HG03095 (cell line): Measurements from ENCODE around the gene PPP1R11.
"Not testable (repeated sequence)": the region's sequence is repeated elsewhere in the genome, so short reads cannot be mapped to it uniquely, and the experiment has no call there.

ENCODE experiments used
- ATAC-seq: cut with Tn5 transposase; IDR thresholded peaks from one replicate; pipeline ENCODE4 v1.9.1; 2021; ENCODE audit warnings: moderate library complexity; ENCODE audit not compliant: unreplicated experiment

Gene PPP1R11, protein sequence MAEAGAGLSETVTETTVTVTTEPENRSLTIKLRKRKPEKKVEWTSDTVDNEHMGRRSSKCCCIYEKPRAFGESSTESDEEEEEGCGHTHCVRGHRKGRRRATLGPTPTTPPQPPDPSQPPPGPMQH

DNA sequence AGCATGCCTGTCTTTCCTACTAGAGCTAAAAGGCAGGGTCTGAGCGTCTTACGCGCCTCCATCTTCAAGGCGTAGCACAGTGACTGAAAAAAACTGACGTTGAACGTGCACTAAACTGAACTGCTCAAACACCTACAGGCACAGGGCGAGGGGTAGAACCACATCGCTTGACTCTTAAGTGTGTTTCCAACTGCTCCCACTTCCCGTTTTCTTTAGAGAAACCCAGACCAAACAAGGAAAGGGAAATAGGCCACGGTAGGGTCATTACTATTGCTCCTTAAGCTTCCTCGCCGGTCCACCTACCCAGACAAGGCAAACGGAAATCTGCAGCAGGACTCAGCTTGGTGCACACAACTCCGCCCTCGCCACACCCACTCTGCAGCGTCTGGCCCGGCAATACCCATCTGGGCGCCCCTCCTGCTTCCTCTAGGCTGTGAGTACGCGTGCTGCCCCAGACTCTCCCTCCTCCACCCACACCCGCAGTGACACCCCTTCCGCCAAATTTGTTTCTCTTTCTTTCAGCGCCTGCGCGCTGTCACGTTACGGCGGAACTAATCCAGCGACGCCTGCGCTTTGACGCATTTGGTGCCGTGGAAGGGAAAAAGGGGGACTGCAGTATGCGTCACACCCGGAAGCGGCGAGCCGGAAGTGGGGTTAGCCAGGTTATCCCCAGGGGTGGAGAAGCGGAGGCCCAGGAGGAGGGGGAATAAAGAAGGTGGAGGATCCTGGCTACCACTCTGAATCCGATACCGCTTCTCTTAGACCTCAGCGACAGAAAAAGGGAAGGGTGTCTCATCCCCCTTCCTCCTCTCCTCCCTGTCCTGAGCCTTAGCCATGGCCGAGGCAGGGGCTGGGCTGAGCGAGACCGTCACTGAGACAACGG lies at the start of gene PPP1R11:
Gene PPP1R11 (plus strand): TSS at position 622 of the 883 bp plus-strand sequence. CDS start 213 bp downstream, at position 835.
- ATAC-seq, result peak; percentile 94

DNA sequence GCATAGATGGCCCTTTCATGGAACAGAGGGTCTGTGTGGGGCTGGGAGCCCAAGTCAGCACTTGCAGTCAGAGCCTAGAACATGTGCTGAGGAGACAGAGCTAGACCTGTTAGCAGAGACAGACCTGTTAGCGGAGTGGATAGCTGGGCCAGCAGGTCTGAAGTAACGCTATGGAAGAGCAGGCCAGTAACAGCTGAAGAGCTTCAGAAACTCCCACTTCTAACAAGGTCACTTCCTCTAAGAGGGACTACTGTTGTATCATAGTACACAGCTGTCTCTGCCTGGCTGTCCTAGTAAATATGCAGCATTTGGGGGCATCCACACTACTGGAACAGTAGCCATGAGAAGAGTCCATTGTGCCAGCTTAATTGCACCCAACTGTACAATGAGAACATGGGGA lies 47.2 kb upstream of the PPP1R11 start:
- no peak for ATAC-seq

DNA sequence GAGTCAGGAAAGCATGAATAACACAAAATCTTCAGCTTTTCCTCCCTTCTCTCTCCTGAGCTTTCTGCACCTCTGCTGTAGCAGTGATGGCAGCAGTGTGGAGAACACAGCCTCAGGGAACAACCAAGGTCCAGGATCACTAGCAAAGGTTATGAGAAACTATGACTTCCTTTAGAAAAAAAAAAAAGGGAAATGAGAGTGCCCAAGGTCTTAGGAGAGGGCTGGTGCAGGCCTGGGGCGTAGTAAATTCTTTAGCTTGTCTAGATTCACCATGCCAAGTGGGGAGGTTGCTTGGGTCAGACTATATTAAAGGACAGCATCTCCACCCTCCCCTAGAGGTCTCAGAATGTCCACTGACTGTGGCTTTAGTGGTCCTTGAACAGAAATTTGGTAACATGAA lies 46.4 kb upstream of the PPP1R11 start:
- ATAC-seq, result no peak

DNA sequence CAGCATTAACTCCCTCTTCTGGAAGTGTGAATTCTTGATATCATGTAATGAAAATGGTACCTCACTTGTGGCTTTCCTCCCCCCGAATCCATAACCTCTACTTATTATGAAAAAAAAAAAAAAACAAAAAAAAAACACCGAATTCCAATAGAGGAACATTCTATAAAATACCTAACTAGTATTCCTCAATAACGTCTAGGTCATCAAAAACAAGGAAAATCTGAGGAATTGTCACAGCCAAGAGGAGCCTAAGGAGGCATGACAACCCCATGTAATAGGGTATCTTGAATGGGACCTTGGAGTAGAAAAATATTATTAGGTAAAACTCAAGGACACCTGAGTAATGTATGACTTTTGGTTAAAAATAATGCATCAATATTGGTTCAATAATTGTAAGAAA lies 44.8 kb upstream of the PPP1R11 start:
- no peak for ATAC-seq

DNA sequence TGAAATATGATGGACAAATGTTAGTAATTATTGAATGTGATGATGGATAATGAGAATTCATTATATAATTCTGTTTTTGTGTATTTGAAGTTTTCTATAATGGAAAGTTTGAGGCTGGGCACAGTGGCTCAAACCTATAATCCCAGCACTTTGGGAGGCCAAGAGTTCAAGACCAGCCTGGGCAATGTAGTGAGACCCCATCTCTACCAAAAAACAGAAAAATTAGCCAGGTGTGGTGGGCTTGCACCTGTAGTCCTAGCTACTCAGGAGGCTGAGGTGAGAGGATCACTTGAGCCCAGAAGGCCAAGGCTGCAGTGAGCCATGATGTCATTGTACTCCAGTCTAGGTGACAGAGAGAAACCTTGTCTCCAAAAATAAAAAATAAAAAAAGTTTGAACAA lies 44.3 kb upstream of the PPP1R11 start:
- not testable (repeated sequence) for ATAC-seq

DNA sequence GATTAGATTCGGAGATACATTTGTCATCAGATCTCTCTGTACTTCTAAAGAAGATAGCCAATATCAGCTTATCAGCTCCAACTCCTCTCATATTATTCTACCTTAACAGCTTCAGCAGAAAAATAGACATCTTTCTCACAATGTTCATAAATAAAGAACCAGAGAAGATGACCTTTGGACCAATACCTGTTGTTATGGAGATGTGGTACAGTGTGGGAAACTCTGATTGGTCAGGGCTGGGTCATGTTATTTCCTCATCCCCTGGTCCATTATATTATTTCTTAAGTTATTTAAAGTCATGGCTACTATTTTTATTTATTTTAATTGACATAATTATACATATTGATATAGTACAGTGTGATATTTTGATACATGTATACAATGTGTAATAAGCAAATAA lies 41.8 kb upstream of the PPP1R11 start:
- ATAC-seq, result no peak

DNA sequence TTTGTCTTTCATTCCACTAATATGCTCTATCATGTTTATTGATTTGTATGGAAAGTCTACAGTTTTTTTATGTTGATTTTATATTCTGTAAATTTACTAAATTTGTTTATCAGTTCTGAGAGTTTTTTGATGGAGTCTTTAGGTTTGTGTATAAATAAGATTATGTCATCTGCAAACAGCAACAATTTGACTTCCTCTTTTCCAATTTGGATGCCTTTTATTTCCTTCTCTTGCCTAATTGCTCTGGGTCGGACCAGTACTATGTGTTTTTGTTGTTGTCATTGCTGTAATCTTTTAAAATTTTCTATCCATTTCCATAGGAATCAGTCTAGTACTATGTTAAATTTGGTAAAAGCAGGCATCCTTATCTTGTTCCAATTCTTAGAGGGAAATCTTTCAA lies 37.4 kb upstream of the PPP1R11 start:
- no peak for ATAC-seq

DNA sequence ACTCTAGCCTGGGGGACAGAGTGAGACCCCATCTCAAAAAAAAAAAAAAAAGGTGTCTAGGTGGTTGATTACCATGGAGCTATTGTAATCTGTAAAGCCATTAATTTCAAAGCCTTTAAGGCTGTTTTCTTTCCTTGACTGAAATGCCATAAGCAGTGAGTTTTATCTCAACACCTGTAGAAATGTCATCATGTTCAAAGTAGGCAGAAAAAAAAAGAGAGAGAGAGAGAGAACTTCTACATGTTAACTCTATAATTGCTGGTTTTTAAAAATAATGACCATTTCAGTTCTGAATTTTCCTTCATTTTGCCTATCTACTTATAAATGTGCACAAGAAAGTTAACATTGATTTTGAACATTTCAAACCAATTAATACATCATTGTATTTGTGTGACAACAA lies 35.6 kb upstream of the PPP1R11 start:
- no peak for ATAC-seq

DNA sequence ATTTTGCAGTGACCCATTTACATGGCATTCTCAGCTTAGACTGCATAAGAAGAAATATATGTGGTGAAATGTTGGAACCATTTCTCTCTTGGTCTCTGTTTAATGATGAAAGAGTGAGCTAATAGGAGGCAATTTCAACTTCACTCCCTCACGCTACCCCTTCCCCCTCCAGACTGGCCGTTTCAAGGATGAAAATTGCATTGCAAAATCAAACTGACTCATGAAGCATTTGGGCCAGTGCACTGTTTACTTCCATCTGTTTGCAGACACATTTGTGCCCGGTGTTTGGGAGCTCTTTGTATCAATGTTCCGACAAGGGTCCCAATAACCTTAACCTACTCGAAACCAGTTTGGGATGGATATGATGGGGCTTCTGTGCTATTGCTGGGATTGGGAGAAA lies 33.6 kb upstream of the PPP1R11 start:
- not testable (repeated sequence) for ATAC-seq

DNA sequence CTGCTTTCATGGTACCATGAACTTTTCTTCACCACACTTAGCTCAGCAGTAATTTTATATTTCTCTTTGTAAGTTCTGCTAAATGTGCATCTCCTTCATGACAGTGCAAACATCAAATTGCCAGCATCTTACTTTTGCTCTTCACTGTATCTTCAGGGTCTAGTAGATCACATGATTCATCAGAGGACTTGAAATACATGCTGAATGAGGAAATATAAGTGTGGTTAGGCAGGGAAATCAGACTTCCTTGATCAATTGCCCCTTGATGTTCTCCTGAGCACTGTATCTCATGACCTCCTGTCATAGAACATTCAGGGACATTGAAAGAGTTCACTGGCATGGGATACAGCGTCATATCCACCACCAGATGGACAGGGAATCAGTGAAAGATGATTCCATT lies 31.2 kb upstream of the PPP1R11 start:
- no peak for ATAC-seq

DNA sequence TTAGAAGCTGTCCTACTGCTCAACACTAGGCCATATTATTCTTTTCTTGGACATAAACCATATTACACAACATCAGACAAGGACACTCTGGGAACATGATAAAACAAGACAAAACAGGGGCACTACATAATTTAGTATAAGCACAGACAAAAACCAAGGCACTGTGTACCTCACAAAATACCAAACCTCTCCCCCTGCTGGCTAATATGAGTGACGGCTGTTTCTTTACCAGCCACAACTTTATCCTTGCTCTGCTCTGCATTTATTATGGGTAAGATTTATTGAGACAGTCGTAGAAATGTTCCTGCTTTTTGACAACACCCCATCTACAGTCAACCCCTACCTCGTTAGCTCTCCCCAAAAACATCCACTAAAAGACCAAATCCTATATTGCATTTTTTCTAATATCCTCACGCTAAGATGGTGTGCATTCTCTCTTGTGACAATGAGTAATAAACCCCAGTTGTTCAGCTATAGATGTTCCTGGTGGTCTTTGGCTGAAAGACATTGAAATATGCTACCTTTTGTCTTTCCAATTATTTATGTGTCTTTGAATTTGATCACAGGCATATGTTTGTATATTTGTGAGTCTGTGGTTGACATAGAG lies 29.7 kb upstream of the PPP1R11 start:
- ATAC-seq, result no peak

DNA sequence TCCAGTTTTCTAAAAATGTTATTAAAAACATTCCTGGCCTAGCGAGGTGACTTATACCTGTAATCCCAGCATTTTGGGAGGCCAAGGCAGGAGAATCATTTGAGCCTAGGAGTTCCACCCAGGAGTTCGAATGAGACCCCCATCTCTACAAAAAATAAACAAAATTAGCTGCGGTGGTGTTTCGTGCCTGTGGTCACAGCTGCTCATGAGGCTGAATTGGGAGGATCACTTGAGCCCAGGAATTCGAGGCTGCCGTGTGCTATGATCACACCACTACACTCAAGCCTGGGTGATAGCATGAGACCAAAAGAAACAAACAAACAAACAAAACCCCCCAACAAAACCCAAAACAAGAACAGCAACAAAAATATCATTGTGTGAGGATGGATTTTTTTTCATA lies 25.8 kb upstream of the PPP1R11 start:
- ATAC-seq, result no peak

DNA sequence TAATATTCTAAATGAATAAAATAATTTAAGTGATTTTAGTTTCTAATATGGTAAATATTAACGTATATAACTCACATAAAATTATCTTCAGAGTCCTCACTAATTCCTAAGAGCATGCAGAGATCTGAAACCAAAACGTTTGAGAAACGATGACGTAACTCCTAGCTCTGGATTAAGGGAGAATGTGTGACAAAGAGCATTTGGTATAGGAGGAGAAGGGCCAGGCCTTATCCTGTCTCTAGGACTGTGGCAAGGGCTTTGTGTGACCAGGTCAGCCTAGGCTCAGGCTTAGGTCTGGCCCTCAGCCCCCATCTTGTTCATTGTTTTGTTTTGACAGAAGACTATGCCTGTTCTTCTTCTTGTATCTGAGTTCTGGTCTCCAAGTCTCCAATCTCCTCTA lies 25.2 kb upstream of the PPP1R11 start:
- no peak for ATAC-seq

DNA sequence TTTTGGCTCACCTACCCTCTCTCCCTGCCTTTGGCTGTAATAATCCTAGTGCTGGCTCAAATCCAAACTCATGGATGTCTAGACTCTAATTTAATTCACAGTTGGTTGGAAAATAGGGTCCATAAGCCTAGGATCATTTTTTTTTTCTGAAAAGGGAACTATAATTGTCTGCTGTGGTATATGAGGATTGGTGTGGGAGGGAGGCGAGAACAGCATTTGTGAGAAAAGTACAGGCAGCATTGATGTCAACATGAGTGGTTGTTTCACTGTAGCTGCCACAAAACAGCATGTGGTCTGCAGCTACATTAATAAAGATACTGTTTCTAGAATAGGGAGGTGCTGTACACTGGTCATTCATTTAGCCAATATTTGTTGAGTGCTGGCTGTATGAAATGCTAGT lies 24.5 kb upstream of the PPP1R11 start:
- ATAC-seq, result no peak

DNA sequence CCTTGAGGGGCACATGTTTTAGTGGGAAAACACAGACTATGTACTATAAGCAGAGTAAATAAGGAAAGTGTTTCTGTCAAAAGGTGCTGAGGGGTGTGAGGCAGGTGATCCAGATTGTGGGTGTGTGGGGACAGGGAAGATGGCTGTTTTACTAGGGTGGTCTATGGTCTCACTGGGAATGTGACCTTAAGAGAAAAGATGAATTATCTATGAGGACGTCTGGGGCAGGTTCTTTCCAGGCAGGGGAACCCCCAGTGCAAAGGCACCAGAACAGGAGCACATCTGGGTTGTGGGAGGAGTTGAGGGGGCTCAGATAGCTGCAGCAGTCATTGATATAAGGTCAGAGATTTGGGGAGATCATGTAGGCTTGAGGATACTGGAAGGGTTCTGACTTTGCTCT lies 24.1 kb upstream of the PPP1R11 start:
- ATAC-seq, result no peak

DNA sequence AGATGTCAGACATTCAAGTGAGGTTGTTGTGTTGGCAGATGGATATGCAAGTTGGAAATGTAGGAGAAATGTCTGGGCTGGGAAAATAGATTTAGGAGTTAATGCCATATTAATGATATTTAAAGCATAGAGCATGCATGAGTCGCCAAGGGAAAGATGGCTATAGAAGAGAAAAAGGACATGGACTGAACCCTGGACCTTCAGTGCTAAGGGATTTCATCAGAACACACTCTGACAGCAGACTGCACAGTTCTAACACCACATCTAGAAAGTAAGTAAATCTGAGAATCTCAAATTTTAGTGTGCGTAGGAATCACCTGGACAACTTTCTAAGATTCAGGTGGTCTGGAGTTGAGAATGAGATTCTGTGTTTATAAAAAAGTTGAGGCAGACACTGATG lies 23.3 kb upstream of the PPP1R11 start:
- no peak for ATAC-seq

DNA sequence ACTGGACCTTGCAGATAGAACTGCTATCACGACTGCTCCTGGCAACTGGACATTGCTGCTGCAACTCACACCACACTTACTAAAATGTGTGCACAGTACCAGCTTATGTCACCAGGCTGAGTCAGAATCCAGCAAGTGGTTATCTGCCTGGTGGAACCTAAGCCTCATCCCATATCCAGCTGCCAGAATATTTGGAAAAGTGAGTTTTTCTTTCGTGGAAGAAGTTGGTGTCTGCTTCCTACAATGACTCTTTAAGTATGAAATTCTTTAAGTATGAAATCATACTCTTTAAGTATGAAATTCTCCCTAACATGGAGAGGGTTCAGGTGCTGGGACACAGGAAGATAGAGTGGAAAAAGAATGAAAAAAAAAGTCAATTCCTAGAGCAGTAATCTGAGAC lies 22.4 kb upstream of the PPP1R11 start:
- no peak for ATAC-seq

DNA sequence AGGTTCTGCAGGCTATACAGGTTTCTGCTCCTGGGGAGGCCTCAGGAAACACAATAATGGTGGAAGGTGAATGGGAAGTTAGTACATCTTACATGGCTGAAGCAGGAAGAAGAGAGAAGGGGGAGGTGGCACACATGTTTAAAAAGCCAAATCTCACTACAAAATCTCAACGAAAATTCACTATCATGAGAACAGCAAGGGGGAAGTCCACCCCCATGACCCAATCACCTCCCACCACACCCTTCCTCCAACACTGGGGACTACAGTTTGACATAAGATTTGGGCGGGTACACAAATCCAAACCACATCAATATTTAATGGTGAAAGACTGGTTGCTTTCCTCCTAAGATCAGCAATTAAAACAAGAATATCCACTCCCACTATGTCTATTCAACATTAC lies 19.8 kb upstream of the PPP1R11 start:
- no peak for ATAC-seq

DNA sequence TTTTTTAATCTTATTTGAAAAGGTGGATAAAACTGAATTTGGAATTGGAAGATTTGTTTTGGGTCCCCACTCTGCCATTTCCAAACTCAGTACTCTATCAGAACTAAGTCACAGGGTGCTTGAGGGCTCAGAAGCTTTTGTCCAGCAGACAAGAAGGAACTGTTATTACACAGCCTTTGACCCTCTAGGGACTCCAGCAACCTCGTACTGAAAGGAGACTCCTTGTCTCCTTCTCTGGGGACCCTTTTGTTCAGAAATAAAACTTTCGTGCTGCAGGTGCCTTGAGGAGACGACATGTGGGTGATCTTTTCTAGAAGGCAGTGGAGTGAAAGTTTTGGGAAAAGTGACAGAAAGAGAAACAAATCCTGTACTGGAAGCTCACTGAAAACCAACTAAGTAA lies 13.3 kb upstream of the PPP1R11 start:
- no peak for ATAC-seq

DNA sequence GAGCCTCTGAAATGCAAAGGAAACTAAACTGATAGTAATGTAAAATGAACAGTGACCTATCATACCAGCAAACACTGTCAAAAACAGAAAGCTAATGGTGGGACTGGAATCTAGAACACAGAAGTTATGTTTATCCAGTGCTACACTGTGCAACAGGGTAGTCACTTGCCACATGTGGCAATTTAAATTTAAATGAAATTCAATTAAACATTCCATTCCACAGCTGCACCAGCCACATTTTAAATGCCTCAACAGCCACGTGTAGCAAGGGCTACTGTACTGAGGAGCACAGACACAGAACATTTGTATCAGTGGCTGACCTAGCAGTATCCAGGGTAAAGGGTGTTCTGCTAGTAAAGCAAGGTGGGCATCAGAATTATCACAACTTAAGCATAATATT lies 11.5 kb upstream of the PPP1R11 start:
- no peak for ATAC-seq

DNA sequence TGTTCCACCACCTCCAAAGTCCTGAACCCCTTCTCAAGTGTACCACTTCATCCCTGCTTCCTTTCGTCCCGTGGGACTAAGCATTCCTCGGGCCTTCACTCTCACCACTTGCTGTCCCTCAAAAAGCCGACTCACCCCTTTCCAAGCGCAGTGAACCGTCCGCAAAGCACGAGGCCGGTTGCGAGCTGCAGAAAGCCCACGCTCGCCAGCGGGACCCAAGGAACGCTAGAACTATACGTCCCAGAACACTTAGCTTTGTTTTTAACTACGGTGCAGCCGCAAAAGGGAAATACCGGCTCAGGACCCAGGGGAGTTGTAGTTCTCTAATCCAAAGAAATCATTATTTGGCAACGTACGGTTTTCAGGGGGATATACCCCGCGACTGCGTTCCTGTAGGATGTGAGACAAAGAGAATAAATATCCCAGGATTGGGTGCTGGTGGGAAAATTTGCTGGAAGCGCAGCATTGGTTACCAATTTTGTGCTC lies 6.3 kb upstream of the PPP1R11 start:
- peak; percentile 11 for ATAC-seq
